Uterus (tissue), 2 donors: ENCODE data around the gene AKT2.

Experiments
- POLR2A ChIP-seq, 2 donors: fragments of 450-650 bp; IDR thresholded peaks; one replicate each; pipeline ENCODE4 v1.6.1; 2016; ENCODE audit warnings: antibody characterized with exemption in 2 of 2, mild to moderate bottlenecking in 1 of 2, moderate library complexity in 1 of 2
- TF ChIP-seq, protein P1 (sequence below), 4 experiments: fragments of 200-600 bp in 2 of 4; fragments of 450-650 bp in 2 of 4; sonication (generic) in 2 of 4; IDR thresholded peaks; one replicate each; pipeline ENCODE4 v1.5.1; 2016 to 2019; ENCODE audit warnings: antibody characterized with exemption in 4 of 4, mild to moderate bottlenecking in 2 of 4, moderate library complexity in 1 of 4

DNA sequence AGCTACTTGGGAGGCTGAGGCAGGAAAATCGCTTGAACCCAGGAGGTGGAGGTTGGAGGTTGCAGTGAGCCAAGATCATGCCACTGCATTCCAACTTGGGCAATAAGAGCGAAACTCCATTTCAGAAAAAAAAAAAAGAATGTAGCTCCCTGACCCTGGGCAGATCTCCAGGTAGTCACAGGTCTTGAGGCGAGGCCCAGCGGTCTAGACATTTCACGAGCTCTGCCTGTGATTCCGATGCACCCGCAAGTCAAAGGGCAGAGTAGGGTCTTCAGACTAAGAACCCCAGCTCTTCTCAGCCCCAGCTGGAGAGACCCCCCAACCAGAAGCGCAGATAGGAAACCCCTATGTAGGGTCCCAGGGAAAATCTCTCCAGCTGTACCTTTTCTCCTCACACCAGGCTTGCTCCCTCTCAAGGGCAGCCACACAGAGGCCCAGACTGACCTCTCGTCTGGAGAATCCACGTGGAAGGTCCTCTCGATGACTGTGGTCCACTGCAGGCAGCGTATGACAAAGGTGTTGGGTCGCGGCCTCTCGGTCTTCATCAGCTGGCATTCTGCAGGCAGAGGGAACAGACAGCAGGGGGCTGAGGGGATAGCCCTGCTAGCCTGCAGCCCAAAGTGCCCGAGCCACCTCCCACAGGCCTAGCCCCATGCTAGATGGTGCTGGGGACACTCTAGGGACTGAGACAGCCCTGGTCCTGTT lies 30.3 kb downstream of the AKT2 start:
- TF ChIP-seq, protein P1, sequence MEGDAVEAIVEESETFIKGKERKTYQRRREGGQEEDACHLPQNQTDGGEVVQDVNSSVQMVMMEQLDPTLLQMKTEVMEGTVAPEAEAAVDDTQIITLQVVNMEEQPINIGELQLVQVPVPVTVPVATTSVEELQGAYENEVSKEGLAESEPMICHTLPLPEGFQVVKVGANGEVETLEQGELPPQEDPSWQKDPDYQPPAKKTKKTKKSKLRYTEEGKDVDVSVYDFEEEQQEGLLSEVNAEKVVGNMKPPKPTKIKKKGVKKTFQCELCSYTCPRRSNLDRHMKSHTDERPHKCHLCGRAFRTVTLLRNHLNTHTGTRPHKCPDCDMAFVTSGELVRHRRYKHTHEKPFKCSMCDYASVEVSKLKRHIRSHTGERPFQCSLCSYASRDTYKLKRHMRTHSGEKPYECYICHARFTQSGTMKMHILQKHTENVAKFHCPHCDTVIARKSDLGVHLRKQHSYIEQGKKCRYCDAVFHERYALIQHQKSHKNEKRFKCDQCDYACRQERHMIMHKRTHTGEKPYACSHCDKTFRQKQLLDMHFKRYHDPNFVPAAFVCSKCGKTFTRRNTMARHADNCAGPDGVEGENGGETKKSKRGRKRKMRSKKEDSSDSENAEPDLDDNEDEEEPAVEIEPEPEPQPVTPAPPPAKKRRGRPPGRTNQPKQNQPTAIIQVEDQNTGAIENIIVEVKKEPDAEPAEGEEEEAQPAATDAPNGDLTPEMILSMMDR (IDR thresholded peaks at IDR 0.05), result no peak
- TF ChIP-seq POLR2A (IDR thresholded peaks at IDR 0.05), result no peak
